Activated CD8-positive, alpha-beta memory T cell treated with anti-CD3 and anti-CD28 coated beads, Interleukin-2, amount 50 U/mL, for 4 hours (primary cell): ENCODE data around the gene ABCB6.
A peak's percentile ranks its signal among the peaks of the same experiment; 100 is the strongest.
"Not testable (repeated sequence)": the region's sequence is repeated elsewhere in the genome, so short reads cannot be mapped to it uniquely, and the experiment has no call there.

ENCODE experiments used
- DNase-seq: peaks from one replicate; pipeline ENCODE4 v3.0.0-alpha.2; 2020

ABCB6 gene

DNA sequence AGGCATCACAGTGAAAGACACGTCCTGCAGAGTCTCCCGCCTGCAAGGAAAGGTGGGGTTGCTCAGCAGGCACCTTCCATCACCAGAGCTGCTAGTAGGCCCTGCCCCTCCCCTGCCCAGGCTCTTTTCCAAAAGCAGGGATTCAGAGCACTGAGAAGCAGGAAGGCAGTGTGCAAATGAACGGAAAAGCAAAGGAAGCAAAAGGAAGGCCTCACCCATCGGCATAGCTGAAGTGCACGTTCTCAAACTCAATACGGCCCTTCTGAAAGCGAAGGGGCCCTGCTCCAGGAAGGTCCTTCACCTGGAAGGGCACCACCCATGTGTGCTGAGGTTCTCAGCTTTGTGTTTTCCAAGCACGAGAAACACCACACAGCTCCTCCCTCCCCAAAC, 5.7 kb downstream of the ABCB6 start:
- DNase-seq: no peak

DNA sequence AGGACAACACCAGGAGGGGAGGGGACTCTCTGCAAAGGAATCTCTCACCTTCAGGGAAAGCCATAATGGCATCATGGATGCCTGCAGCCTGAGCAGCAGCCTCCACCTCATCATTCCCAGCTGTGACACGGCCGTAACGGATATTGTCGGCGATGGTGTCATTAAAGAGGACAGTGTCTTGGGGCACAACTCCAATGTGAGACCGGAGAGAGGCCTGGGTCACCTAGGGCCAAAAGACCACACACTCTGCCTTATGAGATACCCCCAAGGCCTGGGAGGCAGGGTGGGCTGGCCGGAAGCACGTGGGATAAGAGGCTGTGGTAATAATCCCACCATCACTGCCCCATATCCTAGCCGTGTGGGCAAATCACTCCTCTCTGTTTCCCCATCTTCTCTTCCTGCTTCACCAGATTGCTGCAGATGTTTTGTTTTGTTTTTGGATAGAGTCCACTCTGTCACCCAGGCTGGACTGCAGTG, 7.8 kb downstream of the ABCB6 start:
- no peak for DNase-seq

DNA sequence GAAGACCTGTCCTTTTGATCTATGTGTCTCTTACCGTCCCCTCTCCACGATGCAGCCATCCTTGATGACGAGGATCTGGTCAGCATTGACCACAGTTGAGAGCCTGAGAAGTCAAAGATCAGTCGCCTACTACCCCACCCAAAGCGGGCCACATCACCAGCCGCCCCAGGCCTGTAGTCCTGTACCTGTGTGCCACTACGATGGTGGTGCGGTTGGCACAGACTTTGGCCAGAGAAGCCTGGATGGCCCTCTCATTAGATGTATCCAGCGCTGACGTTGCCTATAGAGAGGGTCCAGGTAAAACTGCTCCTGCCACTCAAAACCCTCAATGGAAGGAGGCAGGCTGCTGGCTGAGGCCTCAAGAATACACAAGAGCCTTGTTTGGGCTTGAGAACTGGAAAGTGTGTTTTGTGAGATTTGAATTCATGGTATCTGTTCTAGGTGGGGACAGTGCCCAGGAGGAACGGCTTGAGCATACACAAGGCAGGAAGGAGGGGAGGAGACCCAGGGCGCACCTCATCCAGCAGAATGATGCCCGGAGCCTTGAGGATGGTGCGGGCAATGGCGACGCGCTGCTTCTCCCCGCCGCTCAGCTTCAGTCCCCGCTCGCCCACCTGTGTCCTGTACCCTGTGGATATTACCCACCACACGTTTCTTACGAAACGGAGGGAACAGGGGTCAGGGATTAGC, 8.4 kb downstream of the ABCB6 start:
- DNase-seq: no peak

DNA sequence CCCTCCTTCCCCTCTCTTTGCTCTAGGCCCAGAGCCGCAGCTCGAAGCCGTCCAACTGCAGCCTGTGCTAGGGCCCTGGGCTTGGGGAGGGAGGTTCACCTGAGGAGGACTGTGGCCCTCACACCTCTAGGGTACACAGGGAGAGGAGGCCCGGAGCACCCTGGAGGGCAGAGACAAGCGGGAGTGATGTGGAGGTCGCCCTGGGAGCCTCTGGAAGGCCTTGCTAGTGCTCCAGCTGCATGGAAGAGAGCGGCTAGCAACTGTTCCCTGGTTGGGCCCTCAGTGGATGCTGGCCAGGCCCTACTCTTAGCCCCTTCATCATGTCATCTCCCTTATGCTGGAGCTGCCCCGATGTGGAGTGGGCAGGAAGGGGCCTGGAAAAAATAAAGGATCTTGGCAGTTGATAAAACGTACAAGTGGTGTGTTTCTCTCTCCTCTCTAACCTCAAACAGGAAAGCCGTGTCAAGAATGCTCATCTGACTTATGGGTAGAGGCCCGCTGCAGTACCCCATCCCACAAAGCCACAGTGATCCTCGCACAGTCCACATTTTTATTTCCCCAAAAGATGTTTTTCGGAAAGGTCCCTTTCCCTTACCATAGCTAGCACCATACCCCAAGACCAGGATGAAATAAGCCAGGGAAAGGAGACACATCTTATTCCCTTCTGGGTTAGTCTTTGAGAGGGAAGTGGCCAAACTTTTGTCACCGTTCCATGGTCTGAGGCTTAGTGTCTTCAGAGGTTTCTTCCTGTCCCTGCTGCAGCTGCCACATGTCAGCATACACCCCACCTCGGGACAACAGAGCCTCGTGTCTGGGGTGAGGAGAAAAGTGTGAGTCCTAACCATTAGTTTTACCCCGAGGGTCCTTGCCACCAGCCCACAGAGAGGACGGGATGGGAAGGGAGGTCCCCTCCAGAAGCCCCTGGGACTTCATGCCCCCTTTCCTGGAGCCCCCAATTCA, 9.2 kb downstream of the ABCB6 start:
- DNase-seq: no peak

DNA sequence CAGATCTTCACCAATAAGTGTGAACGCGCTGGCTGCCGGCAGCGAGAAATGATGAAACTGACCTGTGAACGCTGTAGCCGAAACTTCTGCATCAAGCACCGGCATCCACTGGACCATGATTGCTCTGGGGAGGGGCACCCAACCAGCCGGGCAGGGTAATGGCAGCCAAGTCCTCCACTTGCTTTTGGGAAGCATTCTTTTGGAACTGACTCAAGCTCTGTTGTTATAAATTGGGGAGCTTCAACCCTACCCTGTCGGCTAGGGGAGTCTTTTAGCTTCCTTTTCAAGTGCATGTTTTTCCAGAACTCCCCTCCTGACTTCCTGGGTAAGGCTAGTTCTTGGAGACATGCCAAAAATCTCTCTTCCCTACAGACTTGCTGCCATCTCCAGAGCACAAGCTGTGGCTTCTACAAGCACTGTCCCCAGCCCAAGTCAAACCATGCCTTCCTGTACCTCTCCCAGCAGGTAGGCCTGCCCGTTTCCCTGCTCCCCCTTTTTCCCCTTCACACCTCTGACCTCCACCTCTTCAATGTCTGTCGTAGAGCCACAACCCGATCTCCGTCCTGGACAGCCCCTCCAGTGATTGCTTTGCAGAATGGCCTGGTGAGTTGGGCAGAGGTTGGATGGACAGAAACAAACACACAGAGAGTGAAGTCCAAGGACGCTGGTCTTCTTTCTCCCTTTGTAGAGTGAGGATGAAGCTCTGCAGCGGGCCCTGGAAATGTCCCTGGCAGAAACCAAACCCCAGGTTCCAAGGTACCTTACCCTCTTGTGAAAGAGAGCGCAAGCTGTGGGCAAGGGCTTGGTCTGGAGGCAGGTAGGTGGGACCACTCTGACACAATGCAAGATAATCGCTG, 10.6 kb downstream of the ABCB6 start:
- DNase-seq: no peak

DNA sequence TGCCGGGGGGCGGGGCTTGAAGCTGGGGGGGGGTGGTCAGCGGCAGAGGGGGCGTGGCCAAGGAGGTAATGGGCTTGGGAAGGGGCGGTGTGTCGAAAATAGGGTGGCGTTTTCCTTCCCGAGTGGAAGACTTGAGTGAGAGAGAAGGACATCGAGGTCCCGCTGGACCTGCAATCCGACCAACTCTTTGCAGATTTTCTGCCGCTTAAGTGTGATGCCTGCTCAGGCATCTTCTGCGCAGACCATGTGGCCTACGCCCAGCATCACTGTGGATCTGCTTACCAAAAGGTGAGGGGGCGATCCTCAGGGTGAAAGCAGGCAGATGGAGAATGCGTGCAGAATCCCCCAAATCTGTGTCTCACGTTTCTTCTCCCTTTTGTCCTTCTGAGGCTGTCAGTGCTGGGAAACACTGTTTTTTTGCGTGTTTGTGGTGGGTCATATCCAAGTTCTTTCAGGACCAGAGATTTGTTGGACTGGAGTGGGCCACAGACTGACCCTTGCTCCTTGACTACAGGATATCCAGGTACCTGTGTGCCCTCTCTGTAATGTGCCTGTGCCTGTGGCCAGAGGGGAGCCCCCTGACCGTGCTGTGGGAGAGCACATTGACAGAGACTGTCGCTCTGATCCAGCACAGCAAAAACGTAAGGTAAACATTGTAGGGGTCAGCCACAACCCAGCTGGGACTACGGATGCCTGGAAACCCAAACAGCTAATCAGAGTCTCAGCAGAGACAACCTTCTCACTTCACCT, 11.4 kb downstream of the ABCB6 start:
- no peak for DNase-seq

DNA sequence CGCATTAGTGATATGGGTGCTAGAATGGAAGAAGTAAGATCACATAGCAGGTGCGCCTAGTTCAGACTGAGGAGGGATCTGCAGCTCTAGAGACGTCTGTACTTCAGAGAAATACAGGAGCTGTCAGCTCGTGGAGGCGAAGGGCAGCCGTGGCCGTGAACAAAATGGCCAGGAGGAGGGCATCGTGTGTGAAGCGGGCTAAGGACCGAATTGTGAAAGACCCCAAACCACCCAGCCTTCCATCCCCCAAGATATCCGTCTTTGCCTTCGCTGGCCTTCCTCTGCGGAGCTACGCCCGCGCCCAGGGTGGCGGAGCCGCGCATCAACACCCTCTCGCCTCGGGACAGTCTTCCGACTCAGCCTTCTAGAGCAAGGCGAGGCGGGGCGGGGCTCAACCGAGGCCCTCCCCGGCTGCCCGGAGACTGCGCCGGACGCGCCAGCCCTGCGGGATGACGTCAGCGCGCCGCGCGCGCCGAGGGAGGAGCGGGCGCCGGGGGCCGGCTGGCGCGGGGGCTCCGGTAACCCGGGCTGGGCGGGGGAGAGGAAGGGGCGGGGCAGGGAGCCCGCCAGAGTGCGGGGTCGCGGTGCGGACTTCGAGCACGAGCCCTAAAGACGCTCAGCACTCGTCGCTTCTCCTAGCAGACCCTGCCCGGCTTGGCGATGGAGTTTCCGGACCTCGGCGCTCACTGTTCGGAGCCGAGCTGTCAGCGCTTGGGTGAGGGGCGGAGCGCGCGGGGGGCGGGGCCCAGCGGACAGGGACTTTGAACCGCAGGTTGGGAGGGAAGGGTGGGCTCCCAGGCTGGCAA, 12.2 kb downstream of the ABCB6 start, which contains the start of gene ZFAND2B:
TSS of gene ZFAND2B (plus strand) at position 455 of the 806 bp plus-strand sequence. CDS start at position 661, 206 bp downstream.
- peak; percentile 96 for DNase-seq

DNA sequence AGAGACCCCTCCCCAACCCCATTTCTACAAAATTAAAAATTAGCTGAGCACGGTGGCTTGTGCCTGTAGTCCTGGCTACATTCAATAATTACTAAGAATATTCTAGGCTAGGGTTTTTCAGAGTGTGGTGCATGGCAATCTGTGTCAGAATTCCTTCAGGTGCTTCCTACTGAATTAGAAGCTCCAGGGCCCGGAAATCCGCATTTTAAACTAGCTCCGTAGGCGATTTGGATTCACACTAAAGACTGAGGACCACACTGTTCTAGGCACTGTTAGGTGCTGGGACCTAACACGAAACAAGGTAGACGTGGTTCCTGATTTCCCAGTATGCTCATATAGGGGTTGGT, 12.8 kb downstream of the ABCB6 start:
- DNase-seq: no peak

DNA sequence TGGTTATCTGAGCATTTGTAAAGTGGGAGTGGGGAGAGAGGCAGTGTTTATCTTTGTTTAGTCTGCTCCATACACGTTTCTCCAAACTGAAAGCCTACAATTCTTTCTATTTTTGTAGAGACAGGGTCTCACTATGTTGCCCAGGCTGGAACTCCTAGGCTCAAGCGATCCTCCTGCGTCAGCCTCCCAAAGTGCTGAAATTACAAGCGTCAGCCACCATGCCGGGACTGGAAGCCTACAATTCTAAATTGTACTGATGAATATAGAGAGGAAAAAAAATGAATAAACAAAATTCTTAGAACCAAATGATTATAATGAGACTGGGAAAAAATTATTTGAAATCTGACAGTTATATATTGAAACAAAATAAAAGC, 13.6 kb downstream of the ABCB6 start:
- DNase-seq: no peak

DNA sequence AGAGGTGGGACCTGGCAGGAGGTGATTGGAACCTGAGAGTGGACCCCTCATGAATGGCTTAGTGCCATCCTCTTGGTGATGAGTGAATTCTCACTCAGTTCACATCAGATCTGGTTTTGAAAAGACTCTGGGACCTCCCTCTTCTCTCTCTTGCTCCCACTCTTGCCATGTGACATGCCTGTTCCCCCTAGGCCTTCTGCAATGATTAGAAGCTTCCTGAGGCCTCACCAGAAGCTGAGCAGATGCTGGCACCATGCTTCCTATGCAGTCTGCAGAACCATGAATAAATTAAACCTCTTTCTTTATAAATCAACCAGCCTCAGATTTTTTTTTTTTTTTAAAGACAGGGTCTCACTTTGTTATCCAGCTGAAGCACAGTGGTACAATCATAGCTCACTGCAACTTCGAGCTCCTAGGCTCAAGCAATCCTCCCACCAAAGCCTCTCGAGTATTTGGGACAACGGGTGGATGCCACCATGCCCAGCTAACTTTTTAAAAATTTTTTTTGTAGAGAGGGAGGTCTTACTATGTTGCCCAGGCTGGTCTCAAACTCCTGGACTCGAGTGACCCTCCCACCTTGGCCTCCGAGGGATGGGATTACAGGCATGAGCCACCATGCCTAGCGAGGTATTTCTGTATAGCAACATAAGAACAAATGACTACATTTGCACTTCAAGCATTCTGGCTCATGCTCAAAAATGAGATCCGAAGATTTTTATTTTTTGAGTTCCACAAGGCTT, 14.2 kb downstream of the ABCB6 start:
- DNase-seq: no peak

DNA sequence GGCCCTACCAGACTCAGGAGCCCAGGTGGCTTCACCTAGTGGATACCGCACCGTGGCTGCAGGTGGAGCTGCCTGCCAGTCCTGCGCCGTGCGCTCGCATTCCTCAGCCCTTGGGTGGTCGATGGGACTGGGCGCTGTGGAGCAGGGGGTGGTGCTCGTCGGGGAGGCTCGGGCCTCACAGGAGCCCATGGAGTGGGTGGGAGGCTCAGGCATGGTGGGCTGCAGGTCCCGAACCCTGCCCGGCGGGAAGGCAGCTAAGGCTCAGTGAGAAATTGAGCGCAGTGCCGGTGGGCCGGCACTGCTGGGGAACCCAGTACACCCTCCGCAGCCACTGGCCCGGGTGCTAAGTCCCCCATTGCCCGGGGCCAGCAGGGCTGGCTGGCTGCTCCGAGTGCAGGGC, 17.4 kb downstream of the ABCB6 start:
- DNase-seq: not testable (repeated sequence)

DNA sequence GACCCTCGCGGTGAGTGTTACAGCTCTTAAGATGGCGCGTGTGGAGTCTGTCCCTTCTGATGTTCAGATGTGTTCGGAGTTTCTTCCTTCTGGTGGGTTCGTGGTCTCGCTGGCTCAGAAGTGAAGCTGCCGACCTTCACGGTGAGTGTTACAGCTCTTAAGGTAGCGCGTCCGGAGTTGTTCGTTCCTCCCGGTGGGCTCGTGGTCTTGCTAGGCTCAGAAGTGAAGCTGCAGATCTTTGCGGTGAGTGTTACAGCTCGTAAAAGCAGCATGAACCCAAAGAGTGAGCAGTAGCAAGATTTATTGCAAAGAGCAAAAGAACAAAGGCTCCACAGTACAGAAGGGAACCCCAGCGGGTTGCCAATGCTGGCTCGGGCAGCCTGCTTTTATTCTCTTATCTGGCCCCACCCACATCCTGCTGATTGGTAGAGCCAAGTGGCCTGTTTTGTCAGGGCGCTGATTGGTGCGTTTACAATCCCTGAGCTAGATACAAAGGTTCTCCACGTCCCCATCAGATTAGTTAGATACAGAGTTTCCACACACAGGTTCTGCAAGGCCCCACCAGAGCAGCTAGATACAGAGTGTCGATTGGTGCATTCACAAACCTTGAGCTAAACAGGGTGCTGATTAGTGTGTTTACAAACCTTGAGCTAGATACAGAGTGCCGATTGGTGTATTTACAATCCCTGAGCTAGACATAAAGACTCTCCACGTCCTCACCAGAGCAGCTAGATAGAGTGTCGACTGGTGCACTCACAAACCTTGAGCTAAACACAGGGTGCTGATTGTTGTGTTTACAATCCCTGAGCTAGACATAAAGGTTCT, 18.0 kb downstream of the ABCB6 start:
- peak; percentile 37 for DNase-seq

DNA sequence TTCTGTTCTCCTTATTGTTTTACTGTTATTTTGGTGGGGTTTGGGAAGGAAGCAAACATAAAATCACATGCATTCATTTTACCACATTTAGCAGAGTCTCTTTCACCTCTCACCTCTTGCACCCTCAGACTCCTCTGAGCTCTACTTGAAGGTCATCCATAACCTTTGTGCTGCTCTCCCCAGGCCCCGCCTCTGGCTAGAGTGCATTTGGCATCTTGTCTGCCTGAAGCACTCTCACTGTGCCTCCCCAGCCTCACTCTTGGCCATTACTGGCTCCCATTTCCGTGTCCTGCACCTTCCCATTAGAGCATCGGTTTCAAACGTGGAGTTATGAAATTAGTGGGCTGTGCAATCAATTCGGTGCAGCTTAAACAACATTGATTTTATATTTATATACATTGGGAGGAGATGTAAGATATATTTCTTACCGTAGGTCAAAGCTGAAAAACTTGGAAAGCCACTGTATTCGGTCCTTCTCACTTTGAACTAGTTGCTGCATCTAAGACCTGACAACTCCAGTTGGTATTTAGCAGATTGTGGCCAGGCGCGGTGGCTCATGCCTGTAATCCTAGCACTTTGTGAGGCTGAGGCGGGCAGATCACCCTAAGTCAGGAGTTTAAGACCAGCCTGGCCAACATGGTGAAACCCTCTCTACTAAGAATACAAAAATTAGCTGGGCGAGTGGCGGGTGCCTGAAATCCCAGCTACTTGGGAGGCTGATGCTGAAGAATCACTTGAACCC, 19.1 kb downstream of the ABCB6 start:
- DNase-seq: no peak

DNA sequence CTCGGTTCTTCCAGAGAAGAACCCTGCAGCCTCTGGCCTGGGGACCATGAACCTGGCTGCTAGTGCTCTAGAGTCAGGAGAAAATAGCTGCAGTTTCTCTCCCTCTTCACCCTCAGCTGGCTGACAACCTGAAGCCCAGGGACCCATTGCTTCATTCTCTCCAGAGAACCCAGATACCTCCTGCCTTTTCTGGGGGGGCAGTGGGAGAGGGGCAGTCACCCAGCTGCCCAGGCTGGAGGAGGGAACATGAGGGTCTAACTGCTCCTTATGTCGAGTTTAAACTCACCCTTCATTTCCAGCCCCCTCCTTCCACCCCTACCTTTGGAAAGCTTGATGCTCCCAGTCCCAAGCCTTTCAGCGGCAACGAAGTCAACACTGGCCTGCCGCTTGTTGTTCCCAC, 19.8 kb downstream of the ABCB6 start:
- no peak for DNase-seq

DNA sequence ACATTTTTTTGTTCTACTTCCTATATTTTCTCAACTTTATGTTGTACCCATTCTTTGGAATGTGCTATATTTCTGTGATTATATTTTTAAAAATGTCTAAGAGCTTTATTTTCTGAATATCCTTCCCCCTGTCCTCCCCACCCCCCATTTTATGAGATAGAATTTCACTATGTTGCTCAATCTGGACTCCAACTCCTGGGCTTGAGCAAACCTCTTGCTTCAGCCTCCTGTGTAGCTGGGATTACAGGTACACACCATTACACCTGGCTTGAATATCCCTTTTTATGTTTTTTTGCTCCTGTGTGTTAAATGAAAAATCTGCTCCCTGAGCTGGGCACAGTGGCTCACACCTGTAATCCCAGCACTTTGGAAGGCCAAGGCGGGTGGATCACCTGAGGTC, 21.4 kb downstream of the ABCB6 start:
- DNase-seq: no peak

DNA sequence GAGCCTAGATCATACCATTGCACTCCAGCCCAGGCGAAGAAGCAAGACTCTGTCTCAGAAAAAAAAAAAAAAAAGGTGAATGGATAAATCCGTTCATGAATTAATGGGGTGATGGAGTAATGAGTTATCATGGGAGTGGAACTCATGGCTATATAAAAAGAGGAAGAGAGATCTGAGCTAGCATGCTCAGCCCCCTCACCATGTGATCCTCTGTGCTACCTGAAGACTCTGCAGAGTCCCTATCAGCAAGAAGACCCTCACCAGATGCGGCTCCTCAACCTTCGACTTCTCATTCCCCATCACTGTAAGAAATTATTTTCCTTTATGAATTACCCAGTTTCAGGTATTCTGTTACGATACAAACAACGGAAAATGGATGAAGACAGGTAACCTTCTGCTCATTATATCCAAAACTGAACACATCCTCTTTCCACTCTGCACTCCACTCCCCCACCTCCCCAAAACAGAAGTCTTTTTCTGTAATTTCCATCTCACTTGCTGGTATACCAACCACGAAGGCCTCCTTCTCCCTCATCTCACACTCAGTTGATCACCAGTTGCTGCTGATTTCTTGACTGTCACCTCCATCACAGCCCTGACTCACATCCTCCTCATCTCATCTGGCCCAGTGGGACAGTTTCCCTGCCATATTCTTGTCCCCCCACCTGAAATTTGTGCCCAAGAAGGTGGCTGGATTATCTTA, 31.9 kb downstream of the ABCB6 start:
- DNase-seq: no peak

DNA sequence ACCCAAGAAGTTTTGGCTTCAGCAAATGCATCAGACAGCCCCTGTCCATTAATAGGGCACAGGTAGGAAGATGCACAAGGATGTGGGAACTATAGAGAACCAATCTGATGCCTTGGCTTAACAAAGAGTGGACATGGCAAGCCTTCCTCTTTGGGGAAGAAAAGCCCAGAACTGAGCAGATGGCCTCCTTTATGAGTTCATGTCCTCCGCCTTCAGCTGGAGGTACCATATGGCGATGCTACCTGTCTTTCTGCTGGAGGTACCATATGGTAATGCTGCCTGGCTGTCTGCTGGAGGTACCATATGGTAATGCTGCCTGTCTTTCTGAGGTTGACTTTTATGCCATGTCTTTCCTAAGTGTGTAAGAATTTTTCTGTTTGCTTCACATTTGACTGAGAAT, 34.6 kb downstream of the ABCB6 start:
- DNase-seq: no peak

DNA sequence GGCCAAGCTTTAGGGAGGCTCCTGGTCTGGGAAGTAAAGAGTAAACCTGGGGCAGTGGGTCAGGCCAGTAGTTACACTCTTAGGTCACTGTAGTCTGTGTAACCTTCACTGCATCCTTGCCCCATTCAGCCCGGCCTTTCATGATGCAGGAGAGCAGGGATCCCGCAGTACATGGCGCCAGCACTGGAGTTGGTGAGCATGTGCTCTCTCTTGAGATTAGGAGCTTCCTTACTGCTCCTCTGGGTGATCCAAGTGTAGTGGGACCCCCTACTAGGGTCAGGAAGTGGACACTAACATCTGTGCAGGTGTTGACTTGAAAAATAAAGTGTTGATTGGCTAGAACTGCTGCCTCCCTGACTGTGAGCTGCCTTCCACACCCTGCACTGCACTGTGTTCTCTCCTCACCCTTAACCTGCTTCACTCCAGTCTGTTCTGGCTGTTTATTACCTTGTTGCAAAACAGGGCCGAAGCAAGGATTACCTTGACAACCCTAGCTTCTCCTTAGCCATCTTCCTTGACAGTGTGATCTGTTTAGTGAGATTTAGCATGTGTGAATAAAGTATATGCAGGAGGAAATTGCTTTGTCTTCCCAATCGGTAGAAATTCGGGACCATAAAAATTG, 35.5 kb downstream of the ABCB6 start:
- no peak for DNase-seq
